ENCODE measurements around the gene TBC1D8. TPM values are rescaled to one million over a fixed set of nuclear protein-coding genes. Genes with fewer than 3 reads are reported as not detected.

The TBC1D8 gene
- total and polyA plus RNA-seq, 9 of the 15 experiments (the other 6 are each of a cell fraction or from before 2014, with no cell fraction given): 0.36 to 1.3 (median 0.82) TPM

DNA sequence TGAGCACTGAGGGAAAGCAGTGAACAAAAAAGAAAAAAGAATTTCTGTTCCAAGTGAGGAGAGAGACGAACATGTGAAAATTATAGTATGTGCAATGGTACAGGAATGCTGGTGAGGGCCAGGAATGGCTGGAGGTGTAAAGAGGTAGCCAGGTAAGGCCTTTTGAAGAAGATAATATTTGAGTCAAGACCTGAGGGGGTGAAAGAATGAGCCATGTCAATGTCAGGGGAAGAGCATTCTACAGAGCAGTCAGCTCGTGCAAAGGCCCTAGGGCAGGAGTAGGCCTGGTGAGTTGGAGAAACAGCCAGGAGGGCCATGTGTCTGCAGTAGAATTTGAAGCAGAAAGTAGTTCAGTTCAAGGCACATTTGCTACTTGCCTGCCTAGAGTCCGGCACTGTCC is 161.5 kb downstream of the TBC1D8 start:
- ChIA-PET POLR2A (interaction anchor here (2.0 kb wide), 1 partner anchor 12 kb away, joined by 13 read pairs; the partner anchor contains the start of gene RPL31), CTCF (ENCODE audit: low intra/inter-chr PET ratio) (no interaction called here)
- DNase-seq (ENCODE audit: extremely low read depth in 1 of 4, low spot score in 3 of 4): no peak
- in situ Hi-C loops (cut with MboI) (loop anchor here (5.0 to 10.0 kb wide), 2 partner anchors 257 to 375 kb away; no protein-coding TSS in a partner anchor), intact Hi-C loops (cut with micrococcal nuclease) (loop anchor here (10.0 kb wide), 2 partner anchors 165 to 565 kb away; partner anchors contain the start of gene NPAS2)
- Histone ChIP-seq H3K4me1 (replicated peaks in 1 of 2; ENCODE audit: control insufficient read depth in 2 of 2, insufficient read depth in 2 of 2, low read length in 2 of 2) (peaks cover 0 to 7% of the 10 kb centered on the region in 2 experiments; a peak in 2 of 5 replicates), H3K79me2 (ENCODE audit: control insufficient read depth, insufficient read depth, low read length) (no peaks in the 10 kb centered on the region), H3K4me2 (ENCODE audit: insufficient read depth, low read length) (no peak overlapping the region), H3K9me1 (ENCODE audit: control insufficient read depth, insufficient read depth, low read length) (no peaks in the 10 kb centered on the region), H3K27me3 (ENCODE audit: control insufficient read depth in 2 of 2, insufficient read depth in 2 of 2, low read length in 2 of 2) (peaks cover 25 to 51% of the 10 kb centered on the region in 2 experiments; a peak in 4 of 5 replicates), H3K27ac (ENCODE audit: extremely low read depth, low read depth, low read length) (no peak overlapping the region), H4K20me1 (replicated peaks; ENCODE audit: control insufficient read depth, insufficient read depth, low read length) (peaks cover 5% of the 10 kb centered on the region; the same call in 1 of the 2 replicates), H3K9ac (ENCODE audit: insufficient read depth in 1 of 2, low read depth in 2 of 2, low read length in 2 of 2) (no peak overlapping the region), H3K4me3 (no peak overlapping the region), H3K36me3 (ENCODE audit: control insufficient read depth, insufficient read depth, low read length) (no peaks in the 10 kb centered on the region), H2AFZ (ENCODE audit: low read depth, low read length) (no peak overlapping the region), H3K9me3 (replicated peaks; ENCODE audit: control insufficient read depth, insufficient read depth, low read depth, low read length) (no peaks in the 10 kb centered on the region)
- 11% methylated on average over 3 of the region's 3 CpGs for WGBS (ENCODE audit: insufficient coverage, low coverage, missing lambda C conversion rate)
- BruUV-seq (replicated peaks): no TSS peak
- FAIRE-seq: no peak
- ATAC-seq: no peak
- TF ChIP-seq YBX1 (IDR thresholded peaks at IDR 0.05) (no peak), NFXL1 (CRISPR knock-in tag; IDR thresholded peaks at IDR 0.05) (no peak), SMARCA4 (IDR thresholded peaks at IDR 0.05) (no peak), ZNF316 (IDR thresholded peaks at IDR 0.05) (no peak), ZC3H8 (IDR thresholded peaks at IDR 0.05) (no peak), TEAD1 (CRISPR knock-in tag; IDR thresholded peaks at IDR 0.05) (no peak), TAF1 (IDR thresholded peaks at IDR 0.05; ENCODE audit: control insufficient read depth, extremely low read depth, insufficient read depth, low read length, severe bottlenecking) (no peak), RBM39 (optimal IDR thresholded peaks at IDR 0.05; ENCODE audit: low read depth, low read length) (no peak), XRCC5 (IDR thresholded peaks at IDR 0.05; ENCODE audit: low read depth, low read length) (no peak), E4F1 (CRISPR knock-in tag; IDR thresholded peaks at IDR 0.05; ENCODE audit: borderline replicate concordance) (no peak)
- TF ChIP-seq, protein P1, sequence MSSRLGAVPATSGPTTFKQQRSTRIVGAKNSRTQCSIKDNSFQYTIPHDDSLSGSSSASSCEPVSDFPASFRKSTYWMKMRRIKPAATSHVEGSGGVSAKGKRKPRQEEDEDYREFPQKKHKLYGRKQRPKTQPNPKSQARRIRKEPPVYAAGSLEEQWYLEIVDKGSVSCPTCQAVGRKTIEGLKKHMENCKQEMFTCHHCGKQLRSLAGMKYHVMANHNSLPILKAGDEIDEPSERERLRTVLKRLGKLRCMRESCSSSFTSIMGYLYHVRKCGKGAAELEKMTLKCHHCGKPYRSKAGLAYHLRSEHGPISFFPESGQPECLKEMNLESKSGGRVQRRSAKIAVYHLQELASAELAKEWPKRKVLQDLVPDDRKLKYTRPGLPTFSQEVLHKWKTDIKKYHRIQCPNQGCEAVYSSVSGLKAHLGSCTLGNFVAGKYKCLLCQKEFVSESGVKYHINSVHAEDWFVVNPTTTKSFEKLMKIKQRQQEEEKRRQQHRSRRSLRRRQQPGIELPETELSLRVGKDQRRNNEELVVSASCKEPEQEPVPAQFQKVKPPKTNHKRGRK (tag; IDR thresholded peaks at IDR 0.05): no peak

Data from K562 (cell line).